ENCODE measurements around the gene NLN.
"Not testable (repeated sequence)": the region's sequence is repeated elsewhere in the genome, so short reads cannot be mapped to it uniquely, and the experiment has no call there.

Gene NLN

DNA sequence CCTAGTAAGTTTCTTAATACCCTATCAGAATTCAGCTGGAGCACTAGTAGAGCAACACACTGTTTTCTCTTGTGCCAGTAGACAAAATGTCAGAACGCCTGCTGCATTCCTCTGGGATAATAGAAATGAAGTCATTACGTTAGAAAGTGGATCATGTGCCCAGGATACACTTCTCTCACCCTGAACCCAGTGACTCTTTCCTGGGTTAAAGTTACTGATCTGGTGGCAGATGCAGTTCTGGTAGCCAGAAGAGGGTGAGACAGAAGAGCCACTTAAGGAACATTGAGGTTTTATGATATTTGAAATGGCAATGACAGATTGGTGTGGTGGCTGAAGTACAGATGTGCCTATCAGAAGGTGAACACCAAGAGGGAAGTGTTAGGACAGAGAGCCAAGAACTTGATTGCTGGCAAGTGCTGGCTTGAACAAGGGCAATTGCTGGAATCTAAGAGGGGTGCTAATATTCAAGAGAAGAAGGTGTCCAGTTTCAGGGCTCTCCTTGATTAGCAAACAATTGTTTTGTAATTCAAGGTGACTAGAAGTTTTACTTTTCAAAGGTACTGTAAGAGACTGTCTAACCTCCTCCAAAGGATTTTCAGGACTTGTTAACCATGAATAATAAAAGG is 110.7 kb downstream of the NLN start:
- H3K27ac ChIP-seq: no peak overlapping the region
- no peak for TF ChIP-seq CTCF (IDR thresholded peaks at IDR 0.05)
- no peak overlapping the region for H3K4me3 ChIP-seq
- DNase-seq (ENCODE audit: low spot score): no peak

DNA sequence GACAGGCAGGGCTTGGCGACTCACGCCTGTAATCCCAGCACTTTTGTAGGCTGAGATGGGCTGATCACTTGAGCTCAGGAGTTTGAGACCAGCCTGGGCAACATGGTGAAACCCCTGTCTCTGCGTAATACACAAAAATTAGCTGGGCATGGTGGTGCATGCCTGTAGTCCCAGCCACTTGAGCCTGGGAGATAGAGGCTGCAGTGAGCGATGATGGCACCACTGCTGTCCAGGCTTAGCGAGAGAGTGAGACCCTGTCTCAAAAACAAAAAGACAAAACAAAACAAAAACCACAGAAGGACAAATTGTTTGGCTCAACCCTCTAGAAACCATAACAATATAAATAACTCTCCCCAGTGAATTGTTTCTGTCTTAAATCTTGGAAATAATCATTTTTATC is 111.8 kb downstream of the NLN start:
- Histone ChIP-seq H3K4me3 (no peak overlapping the region), H3K27ac (no peak overlapping the region)
- DNase-seq (ENCODE audit: low spot score): no peak
- TF ChIP-seq CTCF (IDR thresholded peaks at IDR 0.05): no peak

DNA sequence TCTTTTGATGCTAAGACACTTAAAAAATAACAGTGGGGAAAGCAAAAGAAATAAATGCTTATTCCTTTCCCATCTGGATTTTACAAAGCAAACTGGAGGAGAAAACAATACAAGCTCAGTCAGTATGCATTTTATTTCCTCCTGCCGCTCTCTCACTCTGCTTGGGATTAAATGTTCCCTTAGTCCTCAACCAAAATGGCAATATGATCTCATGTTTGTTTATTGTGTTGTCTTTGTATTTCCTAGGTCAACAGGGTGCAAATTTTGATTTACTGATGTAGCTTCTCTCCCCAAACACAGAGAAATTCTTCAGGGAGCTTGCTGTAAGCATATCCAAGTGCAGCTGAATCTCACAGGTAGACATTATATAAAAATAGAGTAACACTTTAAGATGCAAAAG is 112.3 kb downstream of the NLN start:
- no peak for TF ChIP-seq CTCF (IDR thresholded peaks at IDR 0.05)
- no peak overlapping the region for H3K4me3 ChIP-seq
- DNase-seq (ENCODE audit: low spot score): no peak
- H3K27ac ChIP-seq: no peak overlapping the region

GRCh38 chr5:65835191-65835590 is 113.2 kb downstream of the NLN start:
- TF ChIP-seq CTCF (IDR thresholded peaks at IDR 0.05): no peak
- H3K27ac ChIP-seq: no peak overlapping the region
- no peak overlapping the region for H3K4me3 ChIP-seq
- no peak for DNase-seq (ENCODE audit: low spot score)

DNA sequence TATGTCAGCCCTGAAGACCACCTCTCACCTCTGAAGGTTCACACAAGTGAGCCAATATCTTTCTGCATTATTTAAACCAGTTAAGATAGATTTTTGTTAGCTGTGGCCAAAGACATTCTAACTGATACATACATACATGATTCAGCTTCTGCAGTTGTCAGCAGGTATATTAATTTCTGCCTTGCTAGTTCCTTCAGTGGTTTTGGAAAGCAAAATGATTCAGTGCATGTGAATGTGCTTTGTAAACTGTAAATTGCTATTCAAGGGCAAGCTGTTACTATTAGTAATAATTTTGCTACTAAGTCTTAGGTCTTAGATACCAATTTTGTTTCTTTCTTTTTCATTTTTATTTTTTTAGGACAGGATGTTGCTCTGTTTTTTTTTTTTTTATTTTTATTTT is 115.1 kb downstream of the NLN start:
- no peak for TF ChIP-seq CTCF (IDR thresholded peaks at IDR 0.05)
- no peak overlapping the region for H3K27ac ChIP-seq
- DNase-seq (ENCODE audit: low spot score): no peak
- no peak overlapping the region for H3K4me3 ChIP-seq

DNA sequence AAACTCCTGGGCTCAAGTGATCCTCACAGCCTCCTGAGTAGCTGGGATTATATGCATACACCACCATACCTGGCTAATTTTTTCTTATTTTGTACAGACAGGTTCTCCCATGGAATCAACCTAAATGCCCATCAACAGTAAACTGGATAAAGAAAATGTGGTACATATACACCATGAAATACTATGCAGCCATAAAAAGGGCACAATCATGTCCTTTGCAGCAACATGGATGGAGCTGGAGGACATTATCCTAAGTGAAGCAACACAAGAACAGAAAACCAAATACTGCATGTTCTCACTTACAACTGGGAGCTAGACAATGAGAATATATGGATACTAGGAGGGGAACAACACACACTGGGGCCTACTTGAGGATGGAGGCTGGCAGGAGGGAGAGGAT is 117.2 kb downstream of the NLN start:
- not testable (repeated sequence) for H3K4me3 ChIP-seq; DNase-seq (ENCODE audit: low spot score); H3K27ac ChIP-seq

DNA sequence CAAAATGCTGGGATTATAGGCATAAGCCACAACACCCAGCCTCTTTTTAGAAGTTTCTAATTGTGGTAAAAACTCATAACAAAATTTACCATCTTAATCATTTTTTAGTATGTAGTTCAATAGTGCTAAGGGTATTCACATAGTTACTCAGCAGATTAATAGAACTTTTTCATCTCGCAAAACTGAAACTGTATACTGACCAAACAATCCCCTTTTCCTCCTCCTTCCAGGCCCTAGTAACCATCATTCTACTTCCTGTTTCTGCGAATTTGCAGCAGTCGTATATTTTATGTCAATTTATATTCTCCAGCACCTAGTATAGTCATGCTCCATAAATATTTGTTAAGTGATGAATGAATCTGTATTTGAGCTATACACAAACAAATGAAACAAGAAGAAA is 118.1 kb downstream of the NLN start:
- TF ChIP-seq CTCF (IDR thresholded peaks at IDR 0.05): no peak
- Histone ChIP-seq H3K27ac (no peak overlapping the region), H3K4me3 (no peak overlapping the region)
- no peak for DNase-seq (ENCODE audit: low spot score)

GRCh38 chr5:65844763-65845162 is 122.8 kb downstream of the NLN start:
- not testable (repeated sequence) for H3K27ac ChIP-seq; H3K4me3 ChIP-seq; DNase-seq (ENCODE audit: low spot score)

All from coronary artery (tissue), 2 donors.